GM12874 (cell line): ENCODE measurements around the gene ZNF408.

Source experiments
- TF ChIP-seq, protein P1 (sequence below): IDR thresholded peaks from 2 replicates; pipeline ENCODE4 v1.5.1; 2011; ENCODE audit warnings: low read depth, mild to moderate bottlenecking, control low read depth, low read length, moderate library complexity; ENCODE audit not compliant: insufficient read depth

Gene ZNF408

DNA sequence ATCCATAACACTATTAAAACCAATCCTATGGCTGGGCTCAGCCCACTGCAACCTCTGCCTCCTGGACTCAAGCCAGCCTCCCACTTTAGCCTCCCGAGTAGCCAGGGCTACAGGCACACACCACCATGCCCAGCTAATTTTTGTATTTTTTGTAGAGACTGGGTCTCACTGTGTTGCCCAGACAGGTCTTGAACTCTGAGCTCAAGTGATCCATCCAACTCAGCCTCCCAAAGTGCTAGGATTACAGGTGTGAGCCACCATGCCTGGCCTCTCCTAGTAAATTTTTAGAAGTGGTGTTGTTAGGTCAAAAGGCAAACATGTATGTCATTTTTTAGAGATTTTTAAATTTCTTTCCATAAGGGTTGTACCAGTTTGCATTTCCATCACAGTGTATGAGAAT lies 32.4 kb downstream of the ZNF408 start:
- TF ChIP-seq, protein P1, sequence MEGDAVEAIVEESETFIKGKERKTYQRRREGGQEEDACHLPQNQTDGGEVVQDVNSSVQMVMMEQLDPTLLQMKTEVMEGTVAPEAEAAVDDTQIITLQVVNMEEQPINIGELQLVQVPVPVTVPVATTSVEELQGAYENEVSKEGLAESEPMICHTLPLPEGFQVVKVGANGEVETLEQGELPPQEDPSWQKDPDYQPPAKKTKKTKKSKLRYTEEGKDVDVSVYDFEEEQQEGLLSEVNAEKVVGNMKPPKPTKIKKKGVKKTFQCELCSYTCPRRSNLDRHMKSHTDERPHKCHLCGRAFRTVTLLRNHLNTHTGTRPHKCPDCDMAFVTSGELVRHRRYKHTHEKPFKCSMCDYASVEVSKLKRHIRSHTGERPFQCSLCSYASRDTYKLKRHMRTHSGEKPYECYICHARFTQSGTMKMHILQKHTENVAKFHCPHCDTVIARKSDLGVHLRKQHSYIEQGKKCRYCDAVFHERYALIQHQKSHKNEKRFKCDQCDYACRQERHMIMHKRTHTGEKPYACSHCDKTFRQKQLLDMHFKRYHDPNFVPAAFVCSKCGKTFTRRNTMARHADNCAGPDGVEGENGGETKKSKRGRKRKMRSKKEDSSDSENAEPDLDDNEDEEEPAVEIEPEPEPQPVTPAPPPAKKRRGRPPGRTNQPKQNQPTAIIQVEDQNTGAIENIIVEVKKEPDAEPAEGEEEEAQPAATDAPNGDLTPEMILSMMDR = no peak

DNA sequence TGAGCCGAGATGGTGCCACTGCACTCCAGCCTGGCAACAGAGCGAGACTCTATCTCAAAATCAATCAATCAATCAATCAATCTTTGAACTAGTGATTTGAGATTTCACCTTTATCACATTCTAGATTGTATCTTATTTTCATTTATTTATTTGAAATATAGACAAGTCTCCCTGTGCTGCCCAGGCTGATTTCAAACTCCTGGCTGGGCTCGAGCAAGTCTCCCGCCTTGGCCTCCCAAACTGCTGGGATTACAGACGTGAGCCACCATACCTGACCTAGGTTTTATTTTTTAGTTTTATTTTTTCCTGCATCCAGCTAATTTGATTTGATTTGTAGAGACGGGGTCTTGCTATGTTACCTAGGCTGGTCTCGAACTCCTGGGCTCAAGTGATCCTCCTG lies 35.3 kb downstream of the ZNF408 start:
- TF ChIP-seq, protein P1 = no peak

DNA sequence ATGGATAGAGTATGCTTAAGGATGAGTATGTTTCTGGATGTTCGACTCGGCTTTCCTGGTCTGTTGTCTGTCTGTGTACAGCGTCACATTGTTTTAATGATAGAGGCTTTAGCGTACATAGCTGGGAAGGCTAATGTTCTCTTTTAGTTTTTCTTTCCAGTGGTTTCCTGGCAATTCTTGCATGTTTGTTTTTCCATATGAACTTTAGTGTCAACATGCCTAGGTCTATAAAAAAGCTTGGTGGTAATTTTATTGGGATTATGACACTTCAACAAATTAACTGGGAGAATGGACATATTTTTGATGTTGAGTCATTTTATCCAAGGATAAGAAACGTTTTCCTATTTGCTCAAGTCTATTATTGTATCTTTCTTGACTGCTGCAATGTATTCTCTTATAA lies 35.8 kb downstream of the ZNF408 start:
- TF ChIP-seq, protein P1 = no peak

DNA sequence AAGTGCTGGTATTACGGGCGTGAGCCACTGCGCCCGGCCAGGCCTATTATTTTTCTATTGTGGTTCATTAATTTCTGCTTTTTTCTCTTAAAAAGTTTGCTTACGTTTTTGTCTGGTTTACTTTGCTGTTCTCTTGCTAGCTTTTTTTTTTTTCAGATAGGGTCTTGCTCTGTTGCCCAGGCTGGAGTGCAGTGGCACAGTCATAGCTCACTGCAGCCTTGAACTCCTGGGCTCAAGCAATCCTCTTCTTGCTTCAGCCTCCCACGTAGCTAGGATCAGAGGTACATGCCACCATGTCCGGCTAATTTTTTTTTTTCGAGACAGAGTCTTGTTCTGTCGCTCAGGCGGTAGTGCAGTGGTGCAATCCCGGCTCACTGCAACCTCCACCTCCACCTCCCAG lies 36.9 kb downstream of the ZNF408 start:
- TF ChIP-seq, protein P1 = no peak

DNA sequence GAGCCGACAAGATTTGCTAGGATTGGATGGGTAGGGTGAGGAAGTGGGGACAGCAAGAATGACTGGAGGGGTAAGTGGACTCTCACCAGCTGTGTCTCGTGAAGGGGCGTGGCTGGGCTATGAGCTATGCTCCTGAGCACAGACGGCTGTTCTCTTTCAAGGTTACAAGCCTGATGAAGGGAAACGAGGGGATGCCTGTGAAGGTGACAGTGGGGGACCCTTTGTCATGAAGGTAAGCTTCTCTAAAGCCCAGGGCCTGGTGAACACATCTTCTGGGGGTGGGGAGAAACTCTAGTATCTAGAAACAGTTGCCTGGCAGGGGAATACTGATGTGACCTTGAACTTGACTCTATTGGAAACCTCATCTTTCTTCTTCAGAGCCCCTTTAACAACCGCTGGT lies 38.1 kb downstream of the ZNF408 start:
- TF ChIP-seq, protein P1 = no peak

DNA sequence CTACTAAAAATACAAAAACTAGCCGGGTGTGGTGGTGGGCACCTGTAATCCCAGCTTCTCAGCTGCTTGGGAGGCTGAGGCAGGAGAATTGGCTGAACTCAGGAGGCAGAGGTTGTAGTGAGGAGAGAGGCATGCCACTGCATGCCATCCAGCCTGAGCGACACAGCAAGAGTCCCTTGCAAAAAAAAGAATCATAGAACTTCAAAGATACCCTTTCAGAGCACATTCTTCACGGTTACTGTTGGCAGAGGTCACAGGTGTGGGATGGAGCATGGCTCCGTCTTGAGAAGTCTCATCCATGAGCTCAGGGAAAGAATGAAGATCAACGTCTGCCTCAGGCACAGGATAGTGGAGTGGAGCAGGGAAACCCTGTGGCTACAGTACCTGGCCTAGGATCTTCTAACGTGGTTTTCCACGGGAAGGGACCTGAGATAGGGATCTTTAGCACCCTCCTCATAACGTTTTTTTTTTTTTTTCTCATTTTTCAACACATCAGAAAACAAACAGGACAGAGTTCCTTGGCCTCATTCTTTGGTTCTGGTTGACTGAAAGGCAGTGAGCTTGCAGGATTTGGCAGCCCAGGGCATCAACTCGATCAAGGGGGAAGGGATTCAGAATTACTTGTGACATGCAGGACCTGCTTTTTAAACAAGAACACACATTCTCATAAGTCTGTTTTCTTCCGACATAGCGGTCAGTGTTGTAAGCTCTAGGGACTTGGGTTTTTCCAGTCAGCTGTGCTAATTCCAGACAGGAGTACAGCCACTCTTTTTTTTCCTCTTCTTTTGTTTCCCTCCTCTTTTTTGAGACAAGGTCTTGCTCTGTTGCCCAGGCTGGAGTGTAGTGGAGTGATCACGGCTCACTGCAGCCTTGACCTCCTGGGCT lies 41.0 kb downstream of the ZNF408 start:
- TF ChIP-seq, protein P1 = no peak

DNA sequence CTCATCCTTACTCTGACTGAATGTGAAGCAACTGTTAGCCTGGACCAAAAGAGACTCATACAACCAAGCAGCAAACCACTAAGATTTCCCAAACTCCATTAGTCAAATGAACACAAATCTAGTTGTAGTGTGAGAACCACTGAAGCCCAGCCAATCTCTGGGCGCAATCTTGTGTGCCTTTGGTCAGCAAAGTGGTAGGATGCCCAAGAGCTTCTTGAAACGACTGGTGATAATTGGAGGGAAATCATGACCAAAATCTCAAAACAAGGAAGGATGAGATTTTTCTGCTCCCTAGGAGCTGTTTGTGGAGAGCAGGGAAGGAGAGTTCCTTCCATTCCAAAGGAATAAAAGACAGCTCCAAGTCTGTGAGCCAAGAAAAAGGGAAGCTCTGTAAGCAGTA lies 42.2 kb downstream of the ZNF408 start:
- TF ChIP-seq, protein P1 = no peak
